Activated T-helper 1 cell treated with Interleukin-2 at 50 U/mL for 16 hours (primary cell): ENCODE measurements around the gene GNAQ.
"Not testable (repeated sequence)": the region's sequence is repeated elsewhere in the genome, so short reads cannot be mapped to it uniquely, and the experiment has no call there.

Source experiments
- DNase-seq: peaks from one replicate; pipeline ENCODE4 v3.0.0-alpha.2; 2020; ENCODE audit warnings: low read depth

The GNAQ gene

DNA sequence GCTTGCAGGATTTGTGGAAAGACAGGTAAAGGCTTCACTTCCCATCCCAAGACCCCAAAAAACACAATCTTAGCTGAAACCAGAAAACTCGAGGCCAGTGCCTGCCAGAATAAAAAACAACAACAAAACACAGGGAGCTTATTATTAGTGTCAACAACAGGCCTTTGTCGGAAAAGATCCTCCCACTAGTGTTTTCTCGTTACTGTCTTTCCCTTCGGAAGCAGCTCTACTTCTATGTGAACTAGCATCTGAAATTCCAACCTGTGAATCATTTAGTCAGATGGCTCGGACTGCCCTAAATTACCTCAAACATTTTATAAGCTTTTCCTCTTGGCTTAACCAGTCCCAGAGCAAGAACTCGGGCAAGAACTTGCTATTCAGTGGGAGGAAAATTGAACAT lies 261.3 kb downstream of the GNAQ start:
- DNase-seq, result no peak

DNA sequence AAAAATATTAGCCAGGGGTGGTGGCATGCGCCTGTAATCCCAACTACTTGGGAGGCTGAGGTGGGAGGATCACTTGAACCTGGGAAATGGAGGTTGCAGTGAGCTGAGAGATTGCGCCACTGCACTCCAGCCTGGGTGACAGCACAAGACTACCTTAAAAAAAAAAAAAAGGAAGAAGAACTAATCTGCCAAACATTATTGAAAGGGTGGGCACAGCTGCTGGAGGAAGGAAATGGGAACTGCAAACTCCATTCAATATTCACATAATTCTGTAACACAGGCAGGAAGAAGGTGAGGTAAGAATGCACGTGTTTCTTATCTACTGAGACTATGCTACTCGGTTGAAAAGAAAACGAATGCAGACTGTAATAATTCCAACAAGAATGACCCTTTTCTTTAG lies 262.4 kb downstream of the GNAQ start:
- DNase-seq, result no peak

GRCh38 chr9:77766587-77766986 lies 265.0 kb downstream of the GNAQ start:
- no peak for DNase-seq

GRCh38 chr9:77765781-77766259 lies 265.8 kb downstream of the GNAQ start:
- DNase-seq, result no peak

- DNase-seq, result no peak
These were observed 266.5 kb downstream of the GNAQ start for GRCh38 chr9:77764894-77765780.

DNA sequence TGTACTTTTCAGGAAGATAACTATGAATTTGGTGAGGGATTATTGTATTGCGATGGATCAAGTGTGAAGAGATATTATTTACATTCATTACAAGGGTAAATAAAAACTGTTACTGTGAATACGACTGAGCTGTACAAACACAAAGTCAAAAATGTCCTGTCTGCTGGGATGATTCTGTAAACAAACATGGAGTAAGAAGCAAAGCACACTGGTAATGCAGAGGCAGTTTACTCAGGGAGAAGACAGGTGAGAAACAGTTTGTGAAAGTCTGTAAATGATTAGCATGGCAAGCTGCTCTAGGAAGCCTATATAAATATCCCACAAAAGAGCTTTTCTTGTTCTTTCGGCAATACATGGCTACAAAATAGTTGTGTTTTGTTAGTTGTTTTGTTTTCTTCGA lies 268.0 kb downstream of the GNAQ start:
- DNase-seq, result no peak

DNA sequence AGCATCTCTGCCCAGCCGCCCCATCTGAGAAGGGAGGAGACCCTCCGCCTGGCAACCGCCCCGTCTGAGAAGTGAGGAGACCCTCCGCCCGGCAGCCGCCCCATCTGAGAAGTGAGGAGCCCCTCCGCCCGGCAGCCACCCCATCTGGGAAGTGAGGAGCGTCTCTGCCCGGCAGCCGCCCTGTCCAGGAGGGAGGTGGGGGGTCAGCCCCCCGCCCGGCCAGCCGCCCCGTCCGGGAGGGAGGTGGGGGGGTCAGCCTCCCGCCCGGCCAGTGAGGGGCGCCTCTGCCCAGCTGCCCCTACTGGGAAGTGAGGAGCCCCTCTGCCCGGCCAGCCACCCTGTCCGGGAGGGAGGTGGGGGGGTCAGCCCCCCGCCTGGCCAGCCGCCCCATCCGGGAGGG lies 270.7 kb downstream of the GNAQ start:
- not testable (repeated sequence) for DNase-seq

- no peak for DNase-seq
These were observed 272.2 kb downstream of the GNAQ start for GRCh38 chr9:77759391-77759790.

DNA sequence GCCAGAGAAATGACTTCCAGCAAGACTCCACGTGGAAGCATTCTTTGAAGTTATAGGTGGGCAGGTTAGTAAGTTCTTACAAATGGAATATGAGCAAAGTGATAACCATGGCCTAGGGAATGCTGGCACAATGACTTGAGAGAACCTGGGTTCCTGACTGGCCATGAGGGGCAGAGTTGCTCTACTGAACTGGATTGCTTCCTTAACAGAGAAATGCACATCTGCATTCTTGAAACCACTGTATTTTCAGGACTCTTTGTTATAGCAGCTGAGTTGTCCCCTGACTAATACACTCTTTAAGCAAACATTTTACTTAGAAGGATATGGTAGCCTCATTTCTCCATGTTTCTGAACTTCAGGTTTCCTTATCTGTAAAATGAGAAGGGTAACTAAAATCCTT lies 275.2 kb downstream of the GNAQ start:
- no peak for DNase-seq

GRCh38 chr9:77753180-77753579 lies 278.4 kb downstream of the GNAQ start:
- no peak for DNase-seq

DNA sequence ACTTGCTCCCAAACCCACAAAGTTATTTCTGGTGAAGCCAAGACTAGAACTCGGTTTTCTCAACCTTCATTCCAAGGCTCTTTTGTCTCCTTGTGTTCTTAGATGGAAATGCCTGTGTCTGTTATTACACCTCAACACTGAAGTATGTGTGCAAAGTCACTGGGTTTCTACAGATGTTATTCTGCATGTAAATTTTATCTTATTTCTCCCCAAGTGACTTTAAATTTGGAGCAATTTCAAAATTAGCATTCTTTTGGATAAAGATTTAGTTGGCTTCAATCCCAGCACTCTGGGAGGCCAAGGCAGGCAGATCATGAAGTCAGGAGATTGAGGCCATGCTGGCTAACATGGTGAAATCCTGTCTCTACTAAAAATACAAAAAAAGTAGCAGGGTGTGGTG lies 279.1 kb downstream of the GNAQ start:
- no peak for DNase-seq

- DNase-seq, result no peak
These were observed 280.1 kb downstream of the GNAQ start for GRCh38 chr9:77751341-77752091.

GRCh38 chr9:77750981-77751340 lies 280.6 kb downstream of the GNAQ start:
- no peak for DNase-seq

- no peak for DNase-seq
These were observed 281.3 kb downstream of the GNAQ start for GRCh38 chr9:77750284-77750683.

- DNase-seq, result no peak
These were observed 283.3 kb downstream of the GNAQ start for GRCh38 chr9:77748214-77748772.

- no peak for DNase-seq
These were observed 284.4 kb downstream of the GNAQ start for GRCh38 chr9:77747163-77747562.

DNA sequence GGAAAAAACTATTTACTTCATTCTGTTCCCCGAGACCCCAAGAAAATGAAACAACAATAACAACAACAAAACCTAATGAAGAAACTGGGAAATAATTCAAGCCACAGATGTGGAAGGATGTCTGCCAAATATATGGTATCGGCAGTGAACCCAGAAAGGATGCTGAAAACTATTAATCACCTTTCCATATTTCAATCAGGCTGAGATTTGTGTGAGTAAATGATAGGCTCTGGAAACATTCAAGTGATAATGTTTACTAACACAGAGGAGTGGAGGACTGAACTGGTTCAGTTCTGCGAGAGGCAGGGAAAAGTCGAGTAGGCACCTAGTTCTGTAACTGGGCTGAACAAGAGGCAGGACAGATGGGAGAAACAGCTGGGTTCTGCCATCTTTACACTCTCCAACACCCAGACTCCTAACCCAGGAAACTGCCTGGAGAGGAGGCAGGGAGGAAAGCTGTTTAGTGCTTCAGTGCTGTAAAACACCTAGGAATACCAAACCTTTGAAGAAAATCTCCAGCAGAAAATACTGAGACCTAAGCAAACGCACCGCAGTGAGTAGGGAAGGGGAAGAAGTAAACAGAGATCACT lies 286.7 kb downstream of the GNAQ start:
- no peak for DNase-seq

DNA sequence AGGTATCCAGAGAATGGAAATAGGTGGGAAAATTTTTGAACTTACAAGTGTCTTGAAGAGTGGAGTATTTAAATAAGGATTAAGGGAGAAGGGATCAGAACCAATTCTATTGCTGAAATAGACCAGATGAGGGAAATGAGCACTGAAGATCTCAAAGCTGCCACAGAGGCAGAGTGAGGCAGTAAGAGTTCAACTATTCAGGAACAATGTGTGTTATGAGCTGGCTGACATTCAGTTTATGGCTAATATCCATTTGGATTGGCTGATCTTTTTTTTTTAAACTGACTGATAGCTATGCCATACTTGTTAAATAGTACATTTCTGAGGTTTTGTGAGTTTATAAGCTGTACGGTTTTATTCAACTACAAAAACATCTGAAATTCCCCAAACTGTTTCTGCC lies 288.2 kb downstream of the GNAQ start:
- DNase-seq, result no peak

DNA sequence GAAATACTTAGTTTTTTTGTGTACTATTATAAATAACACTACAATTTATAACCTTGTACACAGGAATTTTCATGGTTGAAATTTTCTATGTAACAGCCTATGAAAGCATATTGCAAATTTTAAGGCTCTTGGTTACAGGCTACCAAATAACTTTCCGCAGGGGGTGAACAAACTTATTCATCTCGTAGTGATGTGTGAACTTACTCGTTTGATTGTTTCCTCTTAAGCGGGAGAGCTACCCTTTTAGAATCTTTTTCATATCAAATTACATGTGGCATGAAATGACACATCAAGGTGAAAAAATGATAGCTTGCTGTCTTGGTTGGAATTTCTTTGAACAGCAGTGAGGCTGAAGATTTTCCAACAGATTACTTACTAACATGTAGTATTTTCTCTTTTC lies 292.7 kb downstream of the GNAQ start:
- no peak for DNase-seq

DNA sequence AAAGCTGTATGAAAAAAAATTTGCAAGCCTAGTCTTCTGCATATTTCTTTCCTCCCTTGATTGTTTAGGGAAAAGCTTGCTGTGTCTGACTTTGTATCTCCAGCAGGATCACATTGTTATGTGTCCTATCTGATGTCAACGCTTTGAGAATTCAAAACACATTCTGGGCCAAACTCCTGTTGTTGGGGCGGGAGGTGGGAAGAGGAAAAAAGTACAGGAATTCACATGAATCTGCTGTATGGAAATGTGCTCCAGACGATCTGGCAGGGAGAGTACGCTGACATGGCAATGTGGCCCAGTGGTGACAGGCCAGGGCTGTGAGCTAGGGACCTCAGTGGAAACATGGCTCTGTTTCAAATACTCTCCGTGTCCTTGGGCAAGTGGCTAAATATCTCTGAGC lies 296.1 kb downstream of the GNAQ start:
- DNase-seq, result no peak

DNA sequence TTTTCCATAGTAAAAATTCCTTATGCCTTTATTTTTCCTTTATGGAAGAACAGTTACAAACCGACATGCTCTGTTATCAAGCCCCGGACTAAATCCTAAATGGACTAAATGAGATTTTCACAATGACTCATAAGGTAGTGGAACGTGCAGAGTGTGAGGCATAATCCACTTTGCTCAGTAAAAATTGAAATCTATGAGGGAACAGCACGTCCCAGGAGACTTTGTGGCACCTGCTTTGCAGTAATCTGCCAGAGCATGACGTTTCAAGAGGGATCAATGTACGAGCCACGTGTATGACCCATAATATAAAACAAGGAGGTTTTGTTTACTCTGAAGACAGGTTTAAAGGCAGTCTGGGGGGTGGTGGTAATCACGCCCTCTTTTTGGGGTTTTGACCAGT lies 299.7 kb downstream of the GNAQ start:
- no peak for DNase-seq

DNA sequence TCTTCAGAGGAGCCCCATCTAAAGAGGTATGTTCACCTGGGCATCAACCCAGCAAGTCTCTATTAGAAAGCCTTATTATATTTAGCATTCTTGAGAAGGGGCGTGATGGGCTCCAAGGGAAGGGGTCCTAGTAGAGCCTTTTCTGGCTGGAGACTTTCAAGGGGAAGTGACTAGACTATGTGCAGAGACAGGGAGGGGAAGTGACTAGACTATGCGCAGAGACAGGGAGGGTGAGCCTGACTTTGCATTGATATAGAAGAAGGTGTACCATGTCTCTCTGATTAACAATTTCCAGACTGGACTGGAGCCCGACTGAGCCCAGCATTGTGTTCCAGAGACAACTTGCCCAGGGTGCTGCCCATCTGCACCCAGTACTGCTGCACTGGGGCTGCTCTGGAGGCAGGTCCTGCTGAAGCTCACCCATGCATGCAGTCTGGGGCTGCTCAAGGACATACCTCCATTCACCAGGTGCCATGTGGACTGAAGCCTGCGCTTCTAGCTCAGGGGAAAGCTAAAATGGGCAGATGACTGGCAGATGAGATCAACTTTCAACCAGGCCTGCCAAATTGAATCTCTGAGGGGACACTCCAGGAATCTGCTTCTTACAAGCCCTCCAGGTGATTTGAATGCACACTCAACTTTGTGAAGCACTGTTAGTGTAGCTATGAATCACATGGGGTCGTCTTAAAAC lies 300.5 kb downstream of the GNAQ start:
- no peak for DNase-seq
